HG02885 (cell line): ENCODE measurements around the gene SKIC2.
"Not testable (repeated sequence)": the region's sequence is repeated elsewhere in the genome, so short reads cannot be mapped to it uniquely, and the experiment has no call there.

Experiments
- ATAC-seq: cut with Tn5 transposase; IDR thresholded peaks from one replicate; pipeline ENCODE4 v1.9.1; 2021; ENCODE audit warnings: mild to moderate bottlenecking; ENCODE audit not compliant: unreplicated experiment, poor library complexity

The SKIC2 gene

GRCh38 chr6:31958741-31959739, at the start of gene SKIC2, which contains the start of gene NELFE:
Gene SKIC2 (plus strand): TSS chr6:31959175. CDS start chr6:31959193, 18 bp downstream.
Gene NELFE (minus strand): TSS chr6:31958971. CDS start chr6:31958446, 525 bp downstream.
- peak; percentile 97 for ATAC-seq

- not testable (repeated sequence) for ATAC-seq
Observed at GRCh38 chr6:31909298-31909697, 49.7 kb upstream of the SKIC2 start.

- ATAC-seq = no peak
Observed at GRCh38 chr6:31911826-31912585, 47.0 kb upstream of the SKIC2 start.

GRCh38 chr6:31915351-31915750, 43.6 kb upstream of the SKIC2 start:
- no peak for ATAC-seq

GRCh38 chr6:31915756-31916155, 43.2 kb upstream of the SKIC2 start:
- ATAC-seq = no peak

GRCh38 chr6:31918069-31918720, 40.8 kb upstream of the SKIC2 start:
- no peak for ATAC-seq

- no peak for ATAC-seq
Observed at GRCh38 chr6:31919624-31920303, 39.2 kb upstream of the SKIC2 start.

- no peak for ATAC-seq
Observed at GRCh38 chr6:31920811-31921210, 38.2 kb upstream of the SKIC2 start.

- ATAC-seq = no peak
Observed at GRCh38 chr6:31922942-31923341, 36.0 kb upstream of the SKIC2 start.

- ATAC-seq = no peak
Observed at GRCh38 chr6:31927242-31927862, 31.6 kb upstream of the SKIC2 start, which contains the start of gene C2. Gene C2 (plus strand): TSS chr6:31927717. CDS start chr6:31927753, 36 bp downstream.

GRCh38 chr6:31927863-31928671, 30.9 kb upstream of the SKIC2 start:
- no peak for ATAC-seq

- no peak for ATAC-seq
Observed at GRCh38 chr6:31928672-31928939, 30.4 kb upstream of the SKIC2 start.

GRCh38 chr6:31930962-31931361, 28.0 kb upstream of the SKIC2 start:
- no peak for ATAC-seq

GRCh38 chr6:31932137-31932536, 26.8 kb upstream of the SKIC2 start:
- not testable (repeated sequence) for ATAC-seq

- ATAC-seq = no peak
Observed at GRCh38 chr6:31933537-31933936, 25.4 kb upstream of the SKIC2 start.

- ATAC-seq = no peak
Observed at GRCh38 chr6:31935021-31935420, 24.0 kb upstream of the SKIC2 start.

GRCh38 chr6:31935823-31936222, 23.2 kb upstream of the SKIC2 start:
- ATAC-seq = no peak

- ATAC-seq = no peak
Observed at GRCh38 chr6:31940256-31940664, 18.7 kb upstream of the SKIC2 start.

- ATAC-seq = no peak
Observed at GRCh38 chr6:31943742-31944141, 15.2 kb upstream of the SKIC2 start.
